Measurements from ENCODE around the gene PYY. TPM values are rescaled to one million over a fixed set of nuclear protein-coding genes. Genes with fewer than 3 reads are reported as not detected.
"Not testable (repeated sequence)": the region's sequence is repeated elsewhere in the genome, so short reads cannot be mapped to it uniquely, and the experiment has no call there.

The PYY gene
- total RNA-seq, 1 donor from 2014 or later, result not detected

DNA sequence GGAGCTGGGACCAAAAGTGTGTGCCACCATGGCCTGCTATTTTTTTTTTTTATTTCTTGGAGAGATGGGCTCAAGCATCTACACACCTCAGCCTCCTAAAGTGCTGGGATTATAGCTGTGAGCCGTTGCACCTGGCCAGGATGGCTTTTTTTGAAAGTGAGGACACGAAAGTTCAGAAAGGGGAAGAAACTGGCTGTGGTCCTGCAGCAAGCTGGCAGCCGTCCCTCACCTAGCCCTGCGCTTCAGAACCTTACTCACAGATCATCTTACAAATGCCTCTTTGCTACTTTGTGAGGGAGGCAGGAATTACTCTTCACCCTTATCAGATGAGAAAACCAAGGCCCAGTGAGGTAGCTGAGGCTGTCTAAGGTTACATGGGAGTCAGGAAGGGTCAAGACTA lies 7.0 kb downstream of the PYY start:
- DNase-seq (ENCODE audit: low spot score), result no peak

DNA sequence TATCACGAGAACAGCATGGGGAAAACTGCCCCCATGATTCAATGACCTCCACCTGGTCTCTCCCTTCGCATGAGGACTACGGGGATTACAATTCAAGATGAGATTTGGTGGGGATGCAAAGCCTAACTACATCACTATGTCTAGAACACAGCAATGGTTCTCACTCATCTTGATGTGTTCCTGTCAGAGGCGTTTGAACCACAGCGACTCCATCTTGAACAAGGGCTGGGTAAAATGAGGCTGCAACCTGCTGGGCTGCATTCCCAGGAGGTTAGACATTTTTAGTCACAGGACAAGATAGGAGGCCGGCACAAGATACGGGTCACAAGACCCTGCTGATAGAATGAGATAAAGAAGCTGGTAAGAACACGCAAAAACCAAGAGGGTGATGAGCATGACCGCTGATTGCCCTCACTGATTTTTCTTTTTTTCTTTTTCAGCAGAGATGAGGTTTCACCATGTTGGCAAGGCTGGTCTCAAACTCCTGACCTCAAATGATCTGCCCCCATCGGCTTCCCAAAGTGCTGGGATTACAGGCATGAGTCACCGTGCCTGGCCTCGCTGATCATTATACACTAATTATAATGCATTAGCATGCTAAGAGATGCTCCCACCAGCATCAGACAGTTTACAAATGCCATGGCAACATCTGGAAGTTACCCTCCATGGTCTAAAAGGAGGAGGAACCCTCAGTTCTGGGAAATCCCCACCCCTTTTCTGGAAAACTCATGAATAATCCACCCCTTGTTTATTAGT lies 8.5 kb downstream of the PYY start:
- DNase-seq (ENCODE audit: low spot score), result no peak

DNA sequence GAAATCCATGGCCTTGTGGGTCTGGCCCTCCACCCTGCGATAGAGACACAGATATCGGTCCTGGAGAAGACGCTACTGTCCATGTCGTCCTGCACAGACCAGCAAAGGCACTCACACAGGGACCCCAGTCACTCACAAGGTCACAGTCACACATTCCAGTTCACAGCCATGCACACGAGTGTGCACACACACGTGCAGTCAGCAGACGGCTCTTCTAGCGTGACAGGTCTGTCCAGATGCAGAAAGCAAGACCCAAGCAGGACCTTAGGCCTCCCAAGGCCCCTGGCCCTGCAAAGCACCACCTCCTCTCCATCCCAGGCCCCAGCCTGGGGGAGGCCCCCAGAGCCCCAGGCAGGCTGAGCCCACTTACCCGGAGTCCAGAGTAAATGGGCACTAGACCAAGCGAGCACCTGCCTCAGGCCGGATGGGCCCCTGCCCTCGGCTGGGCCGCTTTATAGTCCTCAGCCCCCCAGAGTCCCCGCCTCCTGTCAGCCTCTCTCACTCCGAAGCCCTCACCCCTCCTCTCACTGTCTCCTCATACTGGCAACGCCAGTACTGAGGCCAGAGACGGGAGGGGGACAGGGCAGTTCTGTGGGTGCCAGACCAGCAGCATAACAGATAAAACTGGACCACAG lies 11.6 kb downstream of the PYY start, which contains the start of gene PPY:
PPY (minus strand) TSS at position 426 of the 635 bp plus-strand sequence. CDS start 822 bp downstream, outside the sequence.
- DNase-seq (ENCODE audit: low spot score), result no peak

GRCh38 chr17:43940630-43941029 lies 13.1 kb downstream of the PYY start:
- no peak for DNase-seq (ENCODE audit: low spot score)

DNA sequence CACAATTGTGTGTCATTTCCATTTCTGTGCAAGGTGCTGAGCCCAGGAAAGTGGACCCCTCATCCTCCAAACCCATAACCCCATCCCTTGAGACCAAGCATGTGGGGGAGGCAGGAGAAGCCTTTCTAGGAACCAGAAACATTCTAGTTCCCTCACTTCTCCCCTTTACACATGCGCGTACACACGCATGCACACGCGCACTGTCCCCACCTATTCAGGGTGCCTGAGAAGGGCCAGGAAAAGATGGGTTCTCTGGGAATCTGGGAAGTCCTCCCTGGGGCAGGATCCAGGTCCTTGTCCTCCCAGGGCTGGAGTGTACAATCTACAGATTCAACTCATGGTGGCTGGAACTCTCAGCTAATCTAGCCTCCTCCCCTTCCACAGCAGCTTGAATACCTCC lies 13.9 kb downstream of the PYY start:
- no peak for DNase-seq (ENCODE audit: low spot score)

DNA sequence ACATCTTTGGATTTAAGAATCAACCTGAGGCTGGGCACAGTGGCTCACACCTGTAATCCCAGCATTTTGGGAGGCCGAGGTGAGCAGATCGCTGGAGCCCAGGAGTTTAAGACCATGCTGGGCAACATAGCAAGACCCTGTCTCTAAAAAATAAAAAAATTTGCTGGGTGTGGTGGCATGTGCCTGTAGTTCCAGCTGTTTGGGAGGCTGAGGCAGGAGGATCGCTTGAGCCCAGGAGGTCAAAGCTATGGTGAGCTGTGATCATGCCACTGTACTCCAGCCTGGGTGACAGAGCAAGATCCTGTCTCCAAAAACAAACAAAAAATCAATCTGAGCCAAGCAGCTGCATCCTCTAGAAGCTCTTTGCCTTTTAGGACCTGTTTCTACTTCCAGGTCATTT lies 14.3 kb downstream of the PYY start:
- not testable (repeated sequence) for DNase-seq (ENCODE audit: low spot score)

GRCh38 chr17:43938838-43939182 lies 14.9 kb downstream of the PYY start:
- DNase-seq (ENCODE audit: low spot score), result no peak

DNA sequence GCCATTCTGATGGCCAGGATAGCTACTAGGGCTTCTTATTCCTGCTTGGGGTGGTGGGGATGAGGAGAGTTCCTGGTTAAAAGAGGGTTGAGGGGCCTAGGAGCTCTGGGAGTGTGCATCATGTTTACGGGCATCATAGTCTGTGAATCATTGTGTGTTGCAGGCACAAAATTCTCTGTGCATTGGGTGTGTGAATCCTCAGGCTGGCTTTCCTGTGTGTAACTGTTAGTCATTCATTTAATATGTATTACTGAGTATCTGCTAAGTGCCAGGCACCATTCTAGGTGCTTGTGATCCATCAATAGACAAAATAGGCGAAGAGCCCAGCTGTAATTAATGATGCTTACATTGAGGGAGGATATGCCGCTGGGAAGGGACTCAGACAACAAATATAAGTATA lies 17.3 kb downstream of the PYY start:
- no peak for DNase-seq (ENCODE audit: low spot score)

DNA sequence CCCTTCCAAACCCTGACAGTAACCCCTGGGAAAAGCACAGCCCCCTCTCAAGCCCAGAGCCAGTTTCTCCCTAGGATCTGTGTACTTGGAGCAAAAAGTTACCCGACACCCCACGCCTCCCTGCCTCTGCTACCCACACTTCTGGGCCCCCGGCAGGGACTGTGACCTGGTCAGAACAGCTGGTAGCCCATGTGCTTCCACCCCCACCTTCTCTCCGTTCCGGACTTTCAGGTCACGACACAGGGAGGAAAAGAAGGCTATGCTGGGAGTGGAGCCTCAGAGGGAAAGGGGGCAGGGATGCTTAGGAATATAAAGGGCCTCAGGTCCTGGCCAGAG lies 17.8 kb downstream of the PYY start:
- DNase-seq (ENCODE audit: low spot score), result no peak

GRCh38 chr17:43935204-43935925 lies 18.4 kb downstream of the PYY start:
- DNase-seq (ENCODE audit: low spot score), result no peak

GRCh38 chr17:43932923-43933322 lies 20.8 kb downstream of the PYY start:
- no peak for DNase-seq (ENCODE audit: low spot score)

DNA sequence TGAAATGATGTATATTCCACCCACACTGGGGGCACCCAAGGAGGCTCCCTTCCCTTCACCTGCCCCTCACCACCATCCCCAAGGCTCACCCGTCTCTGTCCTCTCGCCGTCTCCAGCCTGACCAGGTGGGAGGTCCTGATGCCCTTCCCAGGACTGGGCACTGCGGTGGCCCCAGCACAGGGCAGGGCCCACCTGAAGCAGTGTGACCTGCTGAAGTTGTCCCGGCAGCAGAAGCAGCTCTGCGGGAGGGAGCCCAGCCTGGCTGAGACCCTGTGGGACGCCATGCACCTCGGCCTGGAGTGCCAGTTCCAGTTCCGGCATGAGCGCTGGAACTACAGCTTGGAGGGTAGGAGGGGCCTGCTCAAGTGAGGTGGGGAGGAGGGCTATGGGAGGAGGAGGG lies 21.4 kb downstream of the PYY start:
- no peak for DNase-seq (ENCODE audit: low spot score)

DNA sequence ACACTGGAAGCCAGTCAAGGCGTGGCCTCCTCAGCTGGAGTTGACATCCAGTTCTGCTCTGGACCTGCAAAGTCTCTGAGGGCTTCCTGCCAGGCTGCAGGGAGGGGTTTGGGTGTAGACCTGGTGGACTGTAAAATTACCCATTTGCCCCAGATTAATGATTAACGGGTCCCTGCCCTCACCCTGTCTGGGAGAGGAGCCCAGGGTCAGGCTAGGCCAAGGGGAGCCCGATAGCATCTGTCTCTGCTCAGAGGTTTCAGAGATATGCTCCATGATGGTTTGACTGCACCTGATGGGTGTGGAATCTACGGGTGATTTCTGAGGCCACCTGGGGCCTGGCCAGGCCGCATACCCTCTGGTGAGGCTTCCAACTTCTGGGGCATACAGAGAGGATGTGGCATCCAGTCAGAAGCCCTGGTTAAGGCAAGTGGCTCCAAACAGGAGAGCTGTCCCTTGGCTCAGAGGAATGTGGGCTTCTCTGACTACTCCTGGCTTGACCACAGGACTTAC lies 22.6 kb downstream of the PYY start:
- DNase-seq (ENCODE audit: low spot score), result no peak

DNA sequence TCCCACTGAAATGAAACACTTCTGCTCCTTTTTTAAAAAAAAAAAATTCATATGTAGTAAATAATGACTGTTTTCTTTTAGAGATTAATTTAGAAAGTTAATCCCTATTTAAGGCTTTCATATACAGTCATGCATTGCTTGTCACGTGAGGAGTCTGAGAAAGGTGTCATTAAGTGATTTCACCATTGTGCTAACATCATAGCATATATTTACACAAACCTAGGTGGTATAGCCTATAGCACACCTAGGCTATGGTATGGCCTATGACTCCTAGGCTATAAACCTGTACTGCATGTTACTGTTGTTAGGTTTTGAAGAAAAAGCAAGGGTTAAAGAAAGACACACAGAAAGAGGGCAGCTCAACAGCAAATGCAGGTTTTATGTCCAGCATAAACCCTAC lies 25.1 kb downstream of the PYY start:
- DNase-seq (ENCODE audit: low spot score), result no peak

DNA sequence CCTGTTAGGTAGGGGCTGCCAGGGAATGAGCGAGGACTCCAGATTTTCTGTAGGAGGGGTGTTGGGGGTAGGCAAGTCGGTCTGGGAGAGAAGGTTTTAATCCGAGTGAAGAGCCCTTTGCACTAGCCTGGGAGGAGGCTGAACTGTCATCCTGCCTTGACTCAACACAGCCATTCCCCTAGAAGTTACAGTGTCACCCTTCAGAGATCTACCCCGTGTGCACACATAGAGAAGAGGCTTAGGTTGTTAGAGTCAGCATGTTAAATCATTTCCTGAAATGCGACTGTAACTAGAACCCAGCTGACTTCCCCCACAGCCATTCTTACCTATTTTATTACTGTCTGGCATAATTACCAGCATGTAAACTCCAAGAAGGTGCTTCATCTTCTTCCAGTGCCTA lies 25.8 kb downstream of the PYY start:
- not testable (repeated sequence) for DNase-seq (ENCODE audit: low spot score)

DNA sequence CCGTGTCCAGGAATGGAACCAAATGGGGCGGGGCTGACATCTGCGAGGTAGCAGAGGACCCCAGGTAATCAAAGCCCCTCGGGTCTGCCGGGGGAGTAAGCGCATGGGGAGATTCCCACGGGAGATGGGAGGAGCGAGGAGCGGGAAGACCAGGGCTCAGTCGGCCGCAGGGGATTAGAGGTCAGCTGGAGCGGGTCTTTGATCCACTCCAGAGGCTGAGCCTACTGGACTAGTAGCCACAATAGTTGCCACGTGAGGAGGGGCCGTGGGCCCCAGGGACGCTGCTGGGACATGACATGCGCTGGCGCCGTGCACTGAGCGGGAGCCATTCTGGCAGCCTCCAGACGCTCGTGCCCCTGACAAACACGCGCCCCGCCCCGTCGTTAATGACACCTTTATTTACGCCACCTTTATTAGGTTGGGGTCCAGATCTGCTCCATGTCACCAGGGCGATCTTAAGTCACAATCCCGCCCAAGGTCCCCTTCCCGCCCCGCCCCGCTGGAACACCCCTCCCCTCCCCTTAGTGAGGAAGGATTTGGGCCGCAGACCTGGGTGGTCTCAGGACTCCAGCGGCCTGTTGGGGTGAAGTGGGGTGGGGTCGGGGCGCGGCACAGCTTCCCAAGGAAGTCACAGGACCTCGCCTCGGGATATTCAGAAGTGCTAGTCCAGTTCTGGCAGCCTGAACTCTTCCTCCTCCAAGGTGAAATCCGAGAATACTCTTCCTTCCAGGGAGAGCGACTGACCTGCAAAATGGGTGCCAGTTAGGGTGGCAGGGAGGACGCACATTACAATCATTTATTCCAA lies 26.5 kb downstream of the PYY start:
- DNase-seq (ENCODE audit: low spot score), result no peak

- no peak for DNase-seq (ENCODE audit: low spot score)
Measured at GRCh38 chr17:43924558-43924957, 29.2 kb downstream of the PYY start.

GRCh38 chr17:43920500-43921095 lies 33.1 kb downstream of the PYY start:
- DNase-seq (ENCODE audit: low spot score), result no peak

GRCh38 chr17:43918026-43918389 lies 35.7 kb downstream of the PYY start:
- no peak for DNase-seq (ENCODE audit: low spot score)

- DNase-seq (ENCODE audit: low spot score), result no peak
Measured at GRCh38 chr17:43917348-43918025, 36.3 kb downstream of the PYY start.

GRCh38 chr17:43917016-43917347 lies 36.8 kb downstream of the PYY start:
- no peak for DNase-seq (ENCODE audit: low spot score)

Measured in mesenteric fat pad (tissue), 1 donor.